H1 (cell line): ENCODE results near the gene MINDY3. TPM values are rescaled to one million over a fixed set of nuclear protein-coding genes. Genes with fewer than 3 reads are reported as not detected.

Experiments used
- CTCF ChIA-PET: fragments of 300-600 bp; sonication (Branson Sonifier 250); formaldehyde crosslinking; loops from one replicate; lab custom pipeline; 2021; ENCODE audit not compliant: partially characterized antibody; lab: Charles Lee
- POLR2A ChIA-PET: fragments of 300-600 bp; sonication (Branson Sonifier 250); formaldehyde crosslinking; loops from one replicate; lab custom pipeline; 2021; ENCODE audit warnings: inconsistent platforms; ENCODE audit not compliant: partially characterized antibody; lab: Charles Lee
- DNase-seq, 2 experiments: peaks; one replicate each; pipeline versions ENCODE4 v3.0.0 to v3.0.0-alpha.2; 2010 to 2022; ENCODE audit warnings: low spot score in 2 of 2, low read depth in 1 of 2, mixed read lengths in 1 of 2
- FAIRE-seq: peaks from 2 replicates; lab custom pipeline; 2011; peaks lifted over from hg19 to GRCh38; lab: Jason Lieb, UNC
- H2AFZ ChIP-seq: 2 replicates; pipeline ENCODE4 v1.8.1; 2012; ENCODE audit warnings: low read length, inconsistent platforms
- H2AK5ac ChIP-seq: 2 replicates; pipeline ENCODE4 v1.6.1; 2013; ENCODE audit warnings: low read depth, low read length
- H2BK120ac ChIP-seq: replicated peaks from 2 replicates; pipeline ENCODE3; 2013; ENCODE audit warnings: low read depth, low read length, inconsistent platforms
- H2BK12ac ChIP-seq: 2 replicates; pipeline ENCODE4 v1.6.1; 2013; ENCODE audit warnings: low read depth, low read length
- H2BK15ac ChIP-seq: 2 replicates; pipeline ENCODE4 v1.6.1; 2013; ENCODE audit warnings: low read length
- H2BK20ac ChIP-seq: 2 replicates; pipeline ENCODE4 v1.6.1; 2013; ENCODE audit warnings: low read length
- H2BK5ac ChIP-seq: 2 replicates; pipeline ENCODE4 v1.6.1; 2013; ENCODE audit warnings: low read depth, low read length
- H3K14ac ChIP-seq: 2 replicates; pipeline ENCODE4 v1.6.1; 2013; ENCODE audit warnings: inconsistent platforms; ENCODE audit not compliant: insufficient read length
- H3K18ac ChIP-seq: 2 replicates; pipeline ENCODE4 v1.6.1; 2013; ENCODE audit warnings: low read length; ENCODE audit errors: extremely low read depth
- H3K23ac ChIP-seq: 2 replicates; pipeline ENCODE4 v1.6.1; 2013; ENCODE audit warnings: inconsistent platforms; ENCODE audit not compliant: insufficient read length
- H3K23me2 ChIP-seq: 2 replicates; pipeline ENCODE4 v1.6.1; 2013; ENCODE audit warnings: low read depth, low read length
- H3K27ac ChIP-seq: 2 replicates; pipeline ENCODE4 v1.6.1; 2011; ENCODE audit warnings: low read depth, low read length, inconsistent platforms
- H3K27me3 ChIP-seq, 4 experiments: replicated peaks in 1 of 4; 1 replicate in 1 of 4; 2 replicates in 3 of 4; pipeline versions ENCODE4 v1.6.1 to v1.8.1; 2011 to 2013; ENCODE audit warnings: low read length in 3 of 4, mild to moderate bottlenecking in 3 of 4, inconsistent platforms in 2 of 4, mixed read lengths in 2 of 4, moderate library complexity in 1 of 4; ENCODE audit not compliant: control insufficient read depth in 3 of 4, insufficient read depth in 3 of 4; ENCODE audit errors: extremely low read depth in 1 of 4
- H3K36me3 ChIP-seq, 4 experiments: 2 replicates each; pipeline versions ENCODE4 v1.6.1 to v1.8.1; 2011 to 2013; ENCODE audit warnings: mild to moderate bottlenecking in 4 of 4, low read length in 3 of 4, moderate library complexity in 2 of 4, control low read depth in 1 of 4, inconsistent platforms in 1 of 4; ENCODE audit not compliant: insufficient read depth in 4 of 4, control insufficient read depth in 2 of 4
- H3K4ac ChIP-seq: replicated peaks from 2 replicates; pipeline ENCODE3; 2013; ENCODE audit warnings: low read length, low read depth, mixed read lengths, inconsistent platforms; ENCODE audit not compliant: insufficient read length
- H3K4me1 ChIP-seq, 4 experiments: replicated peaks in 1 of 4; 1 replicate in 1 of 4; 2 replicates in 3 of 4; pipeline versions ENCODE4 v1.6.1 to v1.8.1; 2011 to 2013; ENCODE audit warnings: low read length in 3 of 4, inconsistent platforms in 2 of 4, mixed read lengths in 1 of 4; ENCODE audit not compliant: insufficient read depth in 4 of 4, control insufficient read depth in 3 of 4
- H3K4me2 ChIP-seq, 2 experiments: 2 replicates each; pipeline versions ENCODE4 v1.6.1 to v1.8.1; 2011 to 2013; ENCODE audit warnings: low read depth in 2 of 2, low read length in 2 of 2, control low read depth in 1 of 2, inconsistent platforms in 1 of 2, mild to moderate bottlenecking in 1 of 2; ENCODE audit not compliant: insufficient read depth in 1 of 2
- H3K4me3 ChIP-seq, 4 experiments: fragments of 200-600, 300-600 bp in 1 of 4; sonication (generic), shearing (Covaris generic), sonication (Bioruptor Twin) in 1 of 4; 2 replicates each; pipeline versions ENCODE4 v1.5.1 to v1.8.1; 2011 to 2016; ENCODE audit warnings: low read length in 4 of 4, low read depth in 3 of 4, control low read depth in 2 of 4, inconsistent platforms in 2 of 4, mild to moderate bottlenecking in 2 of 4, mixed read lengths in 1 of 4, moderate library complexity in 1 of 4; ENCODE audit not compliant: insufficient read depth in 2 of 4; ENCODE audit errors: extremely low read depth in 1 of 4
- H3K56ac ChIP-seq: replicated peaks from 2 replicates; pipeline ENCODE3; 2013; ENCODE audit warnings: low read depth, mild to moderate bottlenecking, mixed read lengths, low read length, inconsistent platforms; ENCODE audit not compliant: insufficient read length
- H3K79me1 ChIP-seq: 2 replicates; pipeline ENCODE4 v1.6.1; 2013; ENCODE audit warnings: low read depth, low read length, control low read depth
- H3K79me2 ChIP-seq, 2 experiments: 2 replicates each; pipeline versions ENCODE4 v1.6.1 to v1.8.1; 2012 to 2013; ENCODE audit warnings: low read length in 2 of 2, mild to moderate bottlenecking in 2 of 2, inconsistent platforms in 1 of 2; ENCODE audit not compliant: insufficient read depth in 2 of 2, control insufficient read depth in 1 of 2
- H3K9ac ChIP-seq, 4 experiments: replicated peaks in 1 of 4; 1 replicate in 1 of 4; 2 replicates in 3 of 4; pipeline versions ENCODE4 v1.6.1 to v1.8.1; 2011 to 2013; ENCODE audit warnings: low read depth in 3 of 4, low read length in 3 of 4, control low read depth in 2 of 4, mild to moderate bottlenecking in 2 of 4, moderate library complexity in 2 of 4, inconsistent platforms in 1 of 4; ENCODE audit errors: extremely low read depth in 1 of 4
- H3K9me3 ChIP-seq, 2 experiments: 2 replicates each; pipeline versions ENCODE4 v1.6.1 to v1.8.1; 2012 to 2013; ENCODE audit warnings: mild to moderate bottlenecking in 2 of 2, moderate library complexity in 2 of 2, control low read depth in 1 of 2, inconsistent platforms in 1 of 2, low read depth in 1 of 2, low read length in 1 of 2, mixed read lengths in 1 of 2; ENCODE audit not compliant: insufficient read depth in 2 of 2
- H4K20me1 ChIP-seq, 2 experiments: replicated peaks in 1 of 2; 2 replicates each; pipeline versions ENCODE3 to v1.8.1; 2011 to 2013; ENCODE audit warnings: inconsistent platforms in 2 of 2, low read length in 2 of 2, mild to moderate bottlenecking in 1 of 2; ENCODE audit not compliant: insufficient read depth in 2 of 2, control insufficient read depth in 1 of 2
- H4K5ac ChIP-seq: 2 replicates; pipeline ENCODE4 v1.6.1; 2013; ENCODE audit warnings: low read length, low read depth, mixed read lengths, inconsistent platforms; ENCODE audit not compliant: insufficient read length
- H4K8ac ChIP-seq: 2 replicates; pipeline ENCODE4 v1.8.0; 2013; ENCODE audit warnings: mild to moderate bottlenecking, moderate library complexity, low read length, inconsistent platforms; ENCODE audit not compliant: insufficient read depth; ENCODE audit errors: extremely low read depth
- H4K91ac ChIP-seq: replicated peaks from 2 replicates; pipeline ENCODE3; 2013; ENCODE audit warnings: low read length, mixed read lengths, inconsistent platforms; ENCODE audit not compliant: insufficient read length
- HDAC2 ChIP-seq, 2 experiments: fragments of 300-600 bp in 1 of 2; sonication (generic) in 1 of 2; IDR thresholded peaks; 2 replicates each; pipeline ENCODE4 v1.6.1; 2011 to 2012; ENCODE audit warnings: low read depth in 2 of 2, low read length in 2 of 2, mild to moderate bottlenecking in 2 of 2, moderate library complexity in 2 of 2, borderline replicate concordance in 1 of 2, inconsistent platforms in 1 of 2
- MAFK ChIP-seq: IDR thresholded peaks from 2 replicates; pipeline ENCODE4 v1.6.1; 2012; ENCODE audit warnings: low read depth, mild to moderate bottlenecking, improper control_type of control experiment, low read length
- NANOG ChIP-seq: IDR thresholded peaks from 2 replicates; pipeline ENCODE4 v1.6.1; 2011; ENCODE audit warnings: low read length, low read depth, mild to moderate bottlenecking, inconsistent platforms; ENCODE audit not compliant: insufficient read depth, poor library complexity, severe bottlenecking
- SRF ChIP-seq: IDR thresholded peaks from 2 replicates; pipeline ENCODE4 v1.6.1; 2011; ENCODE audit warnings: mild to moderate bottlenecking, low read depth, low read length, moderate library complexity
- YY1 ChIP-seq: IDR thresholded peaks from 2 replicates; pipeline ENCODE4 v1.6.1; 2011; ENCODE audit warnings: low read depth, mild to moderate bottlenecking, low read length
- ZNF274 ChIP-seq: IDR thresholded peaks from 2 replicates; pipeline ENCODE4 v1.7.0; 2012; ENCODE audit warnings: low read length, borderline replicate concordance; ENCODE audit errors: extremely low read depth
- WGBS, 2 experiments: shearing (Covaris generic) in 1 of 2; methylation state at CpG; one replicate each; pipeline versions ENCODE4 v1.1.6 to v1.1.7; 2013 to 2015; ENCODE audit warnings: low lambda C conversion rate in 2 of 2, mixed read lengths in 2 of 2, inconsistent platforms in 1 of 2, low coverage in 1 of 2, missing lambda C conversion rate in 1 of 2; ENCODE audit not compliant: insufficient replicate concordance in 2 of 2, insufficient coverage in 1 of 2, insufficient read length in 1 of 2; ENCODE audit errors: extremely low coverage in 1 of 2, missing lambda C conversion rate in 1 of 2; 5-methylcytosine and 5-hydroxymethylcytosine counted together
- polyA plus RNA-seq, 7 experiments: library from polyadenylated mRNA; depleted of rRNA in 3 of 7; stranded (reverse) in 5 of 7; unstranded in 2 of 7; fragments of >200 nt in 5 of 7; fragments of 200-250 nt in 2 of 7; gene quantifications; 1 replicate in 5 of 7; 2 replicates in 1 of 7; 4 replicates in 1 of 7; pipeline versions ENCODE4 v1.2.1 to v1.2.3, GENCODE V29; 2011 to 2013; ENCODE audit warnings: missing spikeins in 2 of 7, mixed read lengths in 2 of 7
- total RNA-seq: library from RNA; stranded (reverse); fragmentation: NEBNext Ultra II Directional; extraction: Animal tissue kit (Norgen Biotek cat#: 25700); gene quantifications from 2 replicates; pipeline ENCODE4 v1.2.1, GENCODE V29; 2021

The MINDY3 gene
- total and polyA plus RNA-seq, 2 of the 8 experiments (the other 6 are each of a cell fraction or from before 2014, with no cell fraction given) = 4.6 to 13.6 TPM

DNA sequence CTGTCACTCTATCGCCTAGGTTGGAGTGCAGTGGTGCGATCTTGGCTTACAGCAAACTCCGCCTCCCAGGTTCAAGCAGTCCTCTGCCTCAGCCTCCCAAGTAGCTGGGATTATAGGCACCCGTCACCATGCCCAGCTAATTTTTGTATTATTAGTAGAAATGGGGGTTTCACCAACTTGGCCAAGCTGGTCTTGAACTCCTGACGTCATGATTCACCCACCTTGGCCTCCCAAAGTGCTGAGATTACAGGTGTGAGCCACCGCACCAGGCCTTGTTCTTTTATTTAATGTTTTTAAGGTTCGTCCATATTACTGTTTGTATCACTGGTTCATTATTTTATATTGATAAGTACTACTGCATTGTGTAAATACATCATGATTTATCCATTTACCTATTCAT is 130.4 kb downstream of the MINDY3 start:
- Histone ChIP-seq H3K9me3 (0 out of 4 replicates have a peak, but pooled peaks cover 0 to 2% of the 10 kb centered on the region in 2 experiments), H4K91ac (no peak overlapping the region), H3K27ac (no peak overlapping the region), H3K14ac (no peak overlapping the region), H3K56ac (no peak overlapping the region), H2BK120ac (no peak overlapping the region), H2AFZ (no peak overlapping the region), H2AK5ac (no peak overlapping the region), H3K23ac (no peak overlapping the region), H2BK20ac (no peak overlapping the region), H2BK15ac (no peak overlapping the region), H4K8ac (no peak overlapping the region), H3K79me1 (no peaks in the 10 kb centered on the region), H2BK5ac (no peak overlapping the region), H3K4me3 (no peak overlapping the region), H3K4me1 (no peaks in the 10 kb centered on the region), H2BK12ac (no peak overlapping the region), H3K36me3 (no peaks in the 10 kb centered on the region), H4K20me1 (no peaks in the 10 kb centered on the region), H4K5ac (no peak overlapping the region), H3K18ac (no peak overlapping the region), H3K4me2 (no peak overlapping the region), H3K79me2 (no peaks in the 10 kb centered on the region), H3K9ac (no peak overlapping the region), H3K23me2 (no peaks in the 10 kb centered on the region; the same call in 1 of the 2 replicates), H3K4ac (no peak overlapping the region), H3K27me3 (no peaks in the 10 kb centered on the region)
- TF ChIP-seq ZNF274 = no peak
- TF ChIP-seq SRF = no peak
- TF ChIP-seq NANOG = no peak
- no peak for TF ChIP-seq MAFK
- TF ChIP-seq HDAC2 (IDR thresholded peaks at IDR 0.05; ENCODE audit: borderline replicate concordance in 1 of 2, low read depth in 2 of 2, low read length in 2 of 2) = no peak
- TF ChIP-seq YY1 = no peak
- DNase-seq = no peak
- no peak for FAIRE-seq
- ChIA-PET CTCF (interaction anchor here (0.9 to 1.0 kb wide), 2 partner anchors 14 to 15 kb away, joined by 3 read pairs; no protein-coding TSS in a partner anchor), POLR2A (interaction anchor here (0.9 kb wide), 1 partner anchor 10 kb away, joined by 3 read pairs; no protein-coding TSS in a partner anchor)
- 93% methylated on average over 5 of the region's 7 CpGs; no CpG with 5 or more reads in 1 of the 2 experiments for WGBS, 2 experiments
